K562 (cell line): ENCODE data around the gene OSBPL3. TPM values are rescaled to one million over a fixed set of nuclear protein-coding genes. Genes with fewer than 3 reads are reported as not detected.
A peak's percentile ranks its signal among the peaks of the same experiment; 100 is the strongest.

Source experiments
- ATAC-seq: fragments of 200-7000 bp; cut with Tn5 transposase; 3 replicates; pipeline ENCODE4 v1.9.1; 2020; ENCODE audit warnings: moderate library complexity
- Bru-seq: library from RNA; stranded (reverse); fragments of 400-500 nt; gene quantifications from one replicate; lab custom pipeline; 2021; lab: Mats Ljungman, UMichigan
- BruChase-seq, 2 experiments: library from RNA; stranded (reverse); fragments of 400-500 nt; gene quantifications; one replicate each; lab custom pipeline; 2021; lab: Mats Ljungman, UMichigan
- BruUV-seq: library from RNA; stranded (reverse); fragments of 400-500 nt; replicated peaks from 2 replicates; lab custom pipeline; 2021; lab: Mats Ljungman, UMichigan
- CTCF ChIA-PET: fragments of 300-600 bp; formaldehyde crosslinking; extraction: SDS; loops from one replicate; lab custom pipeline; 2021; ENCODE audit warnings: low intra/inter-chr PET ratio; lab: Yijun Ruan, JAX
- POLR2A ChIA-PET: fragments of 300-600, 350-650 bp; sonication (Branson Sonifier 250); formaldehyde crosslinking; extraction: SDS; loops from one replicate; lab custom pipeline; 2021; ENCODE audit warnings: antibody characterized with exemption, inconsistent platforms; lab: Yijun Ruan, JAX
- DNase-seq, 4 experiments: peaks; one replicate each; pipeline versions ENCODE4 v3.0.0 to v3.0.0-alpha.2; 2011 to 2018; ENCODE audit warnings: low spot score in 3 of 4, mixed read lengths in 3 of 4; ENCODE audit errors: extremely low read depth in 1 of 4
- FAIRE-seq: peaks from 2 replicates; lab custom pipeline; 2011; peaks lifted over from hg19 to GRCh38; lab: Jason Lieb, UNC
- H2AFZ ChIP-seq: 2 replicates; pipeline ENCODE4 v1.6.0; 2011; ENCODE audit warnings: low read depth, low read length, control low read depth, inconsistent platforms
- H3K27ac ChIP-seq: fragments of 200-600 bp; 3 replicates; pipeline ENCODE4 v1.8.0; 2011; ENCODE audit warnings: low read depth, mild to moderate bottlenecking, control low read depth, inconsistent platforms, low read length, moderate library complexity, mixed read lengths; ENCODE audit errors: extremely low read depth
- H3K27me3 ChIP-seq, 2 experiments: fragments of 300-600 bp in 1 of 2; 2 replicates in 1 of 2; 3 replicates in 1 of 2; pipeline versions ENCODE4 v1.6.0 to v1.8.0; 2011; ENCODE audit warnings: inconsistent platforms in 2 of 2, low read length in 2 of 2, mild to moderate bottlenecking in 1 of 2, mixed read lengths in 1 of 2, moderate library complexity in 1 of 2; ENCODE audit not compliant: control insufficient read depth in 2 of 2, insufficient read depth in 2 of 2
- H3K36me3 ChIP-seq: fragments of 300-600 bp; 3 replicates; pipeline ENCODE4 v1.8.0; 2011; ENCODE audit warnings: mild to moderate bottlenecking, low read length, inconsistent platforms; ENCODE audit not compliant: control insufficient read depth, insufficient read depth
- H3K4me1 ChIP-seq, 2 experiments: fragments of 200-600 bp in 1 of 2; replicated peaks in 1 of 2; 2 replicates in 1 of 2; 3 replicates in 1 of 2; pipeline versions ENCODE4 v1.5.1 to v1.8.0; 2011; ENCODE audit warnings: inconsistent platforms in 2 of 2, low read length in 2 of 2, mild to moderate bottlenecking in 1 of 2, mixed read lengths in 1 of 2, moderate library complexity in 1 of 2; ENCODE audit not compliant: control insufficient read depth in 2 of 2, insufficient read depth in 2 of 2
- H3K4me2 ChIP-seq: 2 replicates; pipeline ENCODE4 v1.6.1; 2011; ENCODE audit warnings: low read length, control low read depth, inconsistent platforms, mixed read lengths; ENCODE audit not compliant: insufficient read depth
- H3K4me3 ChIP-seq: fragments of 200-600 bp; sonication (generic), shearing (Covaris generic); 2 replicates; pipeline ENCODE4 v1.5.1; 2016; ENCODE audit warnings: control low read depth, inconsistent platforms
- H3K79me2 ChIP-seq: fragments of 200-600 bp; 3 replicates; pipeline ENCODE4 v1.8.0; 2011; ENCODE audit warnings: low read length, inconsistent platforms; ENCODE audit not compliant: control insufficient read depth, insufficient read depth
- H3K9ac ChIP-seq, 2 experiments: 2 replicates each; pipeline versions ENCODE4 v1.6.0 to v1.6.1; 2011; ENCODE audit warnings: low read depth in 2 of 2, low read length in 2 of 2, control low read depth in 1 of 2, inconsistent platforms in 1 of 2, mild to moderate bottlenecking in 1 of 2, mixed read lengths in 1 of 2; ENCODE audit not compliant: insufficient read depth in 1 of 2
- H3K9me1 ChIP-seq: one replicate; pipeline ENCODE4 v1.6.0; 2011; ENCODE audit warnings: inconsistent platforms, mild to moderate bottlenecking, low read length, moderate library complexity; ENCODE audit not compliant: control insufficient read depth, insufficient read depth
- H3K9me3 ChIP-seq: replicated peaks from 2 replicates; pipeline ENCODE4 v1.5.1; 2011; ENCODE audit warnings: low read depth, low read length, inconsistent platforms; ENCODE audit not compliant: control insufficient read depth, insufficient read depth
- H4K20me1 ChIP-seq: replicated peaks from 2 replicates; pipeline ENCODE4 v1.6.1; 2011; ENCODE audit warnings: low read length, inconsistent platforms, mixed read lengths; ENCODE audit not compliant: control insufficient read depth, insufficient read depth
- ATF7 ChIP-seq: fragments of 450-650 bp; IDR thresholded peaks from 2 replicates; pipeline ENCODE4 v1.7.1; 2014; ENCODE audit warnings: mild to moderate bottlenecking, moderate library complexity
- CCAR2 ChIP-seq: fragments of 200-400 bp; formaldehyde crosslinking; IDR thresholded peaks from 2 replicates; pipeline ENCODE4 v1.6.1; 2017; ENCODE audit warnings: mild to moderate bottlenecking, low read depth, low read length
- ID3 ChIP-seq, 2 experiments: fragments of 250-450 bp in 1 of 2; fragments of 450-650 bp in 1 of 2; sonication (Bioruptor Pico) in 1 of 2; IDR thresholded peaks; 2 replicates each; pipeline versions ENCODE4 v1.6.1 to v1.8.0; 2016 to 2021; ENCODE audit warnings: mild to moderate bottlenecking in 2 of 2, moderate library complexity in 2 of 2, missing compliant biosample characterization in 1 of 2, missing genetic modification characterization in 1 of 2
- MCM3 ChIP-seq: fragments of 450-650 bp; IDR thresholded peaks from 2 replicates; pipeline ENCODE4 v1.6.1; 2016
- POLR2B ChIP-seq: fragments of 450-650 bp; IDR thresholded peaks from 2 replicates; pipeline ENCODE4 v1.6.1; 2018; ENCODE audit warnings: low read depth; ENCODE audit not compliant: partially characterized antibody
- RAD21 ChIP-seq, 2 experiments: fragments of 250-450 bp in 1 of 2; fragments of 450-650 bp in 1 of 2; sonication (Bioruptor Pico) in 1 of 2; formaldehyde crosslinking in 1 of 2; IDR thresholded peaks in 1 of 2; conservative IDR thresholded peaks in 1 of 2; 2 replicates each; pipeline versions ENCODE4 v1.4.0 to v1.8.0; 2020 to 2022; ENCODE audit warnings: mild to moderate bottlenecking in 2 of 2, moderate library complexity in 1 of 2
- ZNF3 ChIP-seq: fragments of 250-450 bp; sonication (Bioruptor Pico); IDR thresholded peaks from 2 replicates; pipeline ENCODE4 v1.5.0; 2021; ENCODE audit warnings: mild to moderate bottlenecking, moderate library complexity
- WGBS: fragments of 100-300 bp; shearing (Covaris generic); methylation state at CpG from one replicate; pipeline ENCODE4 v1.1.6; 2016; ENCODE audit warnings: low coverage, mixed read lengths; ENCODE audit not compliant: insufficient coverage; ENCODE audit errors: missing lambda C conversion rate; 5-methylcytosine and 5-hydroxymethylcytosine counted together
- in situ Hi-C: fragments of 300-500 bp; cut with MboI; formaldehyde crosslinking; loops from 4 replicates; pipeline ENCODE4 v1.15.0; 2018; ENCODE audit warnings: inconsistent platforms, mixed read lengths
- intact Hi-C: fragments of 100-400 bp; cut with micrococcal nuclease; formaldehyde crosslinking; loops from 2 replicates; pipeline ENCODE4 v1.14.2; 2022
- long read RNA-seq, 3 experiments: library from polyadenylated mRNA in 2 of 3; library from RNA in 1 of 3; unstranded in 2 of 3; stranded (forward) in 1 of 3; transcript quantifications; one replicate each; pipeline ENCODE4 v2.0.0, GENCODE V29; 2019 to 2022
- polyA minus RNA-seq, 3 experiments: library from RNA; depleted of rRNA, polyadenylated mRNA; stranded (reverse); fragments of >200 nt; gene quantifications; 2 replicates each; pipeline ENCODE4 v1.2.3, GENCODE V29; 2011
- polyA plus RNA-seq, 8 experiments: library from polyadenylated mRNA; depleted of rRNA in 4 of 8; stranded (reverse) in 5 of 8; unstranded in 3 of 8; fragments of >200 nt; fragmentation: Nextera tagmentation in 2 of 8; fragmentation: Illumina TruSeq in 1 of 8; extraction: Ambion mirVana in 2 of 8; extraction: Trizol in 1 of 8; gene quantifications; 2 replicates each; pipeline versions ENCODE4 v1.2.1 to v1.2.3, GENCODE V29; 2011 to 2014; ENCODE audit warnings: inconsistent platforms in 1 of 8, missing spikeins in 1 of 8
- total RNA-seq, 7 experiments: library from RNA; depleted of rRNA in 6 of 7; stranded (reverse); fragments of >200 nt in 6 of 7; fragmentation: Illumina TruSeq in 2 of 7; extraction: Trizol in 2 of 7; gene quantifications; 2 replicates each; pipeline versions ENCODE4 v1.2.1 to v1.2.3, GENCODE V29; 2011 to 2021; ENCODE audit warnings: low replicate concordance in 1 of 7
- TF ChIP-seq, protein P1 (sequence below): sonication (generic); formaldehyde crosslinking; IDR thresholded peaks from 2 replicates; pipeline ENCODE4 v1.8.1; 2023; ENCODE audit warnings: mild to moderate bottlenecking, missing genetic modification reagents

Gene OSBPL3, protein sequence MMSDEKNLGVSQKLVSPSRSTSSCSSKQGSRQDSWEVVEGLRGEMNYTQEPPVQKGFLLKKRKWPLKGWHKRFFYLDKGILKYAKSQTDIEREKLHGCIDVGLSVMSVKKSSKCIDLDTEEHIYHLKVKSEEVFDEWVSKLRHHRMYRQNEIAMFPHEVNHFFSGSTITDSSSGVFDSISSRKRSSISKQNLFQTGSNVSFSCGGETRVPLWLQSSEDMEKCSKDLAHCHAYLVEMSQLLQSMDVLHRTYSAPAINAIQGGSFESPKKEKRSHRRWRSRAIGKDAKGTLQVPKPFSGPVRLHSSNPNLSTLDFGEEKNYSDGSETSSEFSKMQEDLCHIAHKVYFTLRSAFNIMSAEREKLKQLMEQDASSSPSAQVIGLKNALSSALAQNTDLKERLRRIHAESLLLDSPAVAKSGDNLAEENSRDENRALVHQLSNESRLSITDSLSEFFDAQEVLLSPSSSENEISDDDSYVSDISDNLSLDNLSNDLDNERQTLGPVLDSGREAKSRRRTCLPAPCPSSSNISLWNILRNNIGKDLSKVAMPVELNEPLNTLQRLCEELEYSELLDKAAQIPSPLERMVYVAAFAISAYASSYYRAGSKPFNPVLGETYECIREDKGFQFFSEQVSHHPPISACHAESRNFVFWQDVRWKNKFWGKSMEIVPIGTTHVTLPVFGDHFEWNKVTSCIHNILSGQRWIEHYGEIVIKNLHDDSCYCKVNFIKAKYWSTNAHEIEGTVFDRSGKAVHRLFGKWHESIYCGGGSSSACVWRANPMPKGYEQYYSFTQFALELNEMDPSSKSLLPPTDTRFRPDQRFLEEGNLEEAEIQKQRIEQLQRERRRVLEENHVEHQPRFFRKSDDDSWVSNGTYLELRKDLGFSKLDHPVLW
- total RNA-seq (2011; cell fraction: chromatin; rRNA removed; ENCODE audit: low replicate concordance): 124 and 131 TPM in 2 replicates
- total RNA-seq (2011; cell fraction: nucleolus; rRNA removed): 33.5 and 46.1 TPM in 2 replicates
- 48.8 and 79.4 TPM in 2 replicates for total RNA-seq (2011; cell fraction: nucleoplasm; rRNA removed)
- 16.3 and 22.1 TPM in 2 replicates for total RNA-seq (2014; rRNA removed)
- total RNA-seq (2014; rRNA removed; fragmentation: Illumina TruSeq; extraction: Trizol): 33.4 and 39.0 TPM in 2 replicates
- 25.4 and 26.5 TPM in 2 replicates for total RNA-seq (2015; rRNA removed; fragmentation: Illumina TruSeq; extraction: Trizol)
- total RNA-seq (2021): 35.0 and 37.2 TPM in 2 replicates
- polyA plus RNA-seq (2011; rRNA removed): 23.8 and 34.0 TPM in 2 replicates
- polyA plus RNA-seq (2011; cell fraction: cytosol; rRNA removed): 7.9 and 9.7 TPM in 2 replicates
- 50.5 and 63.2 TPM in 2 replicates for polyA plus RNA-seq (2011; cell fraction: nucleus; rRNA removed)
- 13.1 and 17.7 TPM in 2 replicates for polyA plus RNA-seq (2012)
- 24.9 and 29.9 TPM in 2 replicates for polyA plus RNA-seq (2014; fragmentation: Illumina TruSeq; extraction: Trizol)
- 1 to 10 TPM; 4.8 to 6.8 TPM for polyA plus RNA-seq (2014; fragmentation: Nextera tagmentation; extraction: Ambion mirVana)
- polyA plus RNA-seq (2014; rRNA removed): 20.3 and 21.2 TPM in 2 replicates
- polyA minus RNA-seq (2011; rRNA and poly(A)+ RNA removed): 70.4 and 71.2 TPM in 2 replicates
- polyA minus RNA-seq (2011; cell fraction: cytosol; rRNA and poly(A)+ RNA removed): 20.3 and 33.0 TPM in 2 replicates
- 46.0 and 48.3 TPM in 2 replicates for polyA minus RNA-seq (2011; cell fraction: nucleus; rRNA and poly(A)+ RNA removed)
- Bru-seq, nascent RNA: percentile 81 among the genes with signal in this experiment
- percentile 73 among the genes with signal in this experiment for BruChase-seq, experiment 1, labeled RNA remaining after a 2-hour chase
- percentile 73 among the genes with signal in this experiment for BruChase-seq, experiment 2, labeled RNA remaining after a 6-hour chase
- long read RNA-seq, experiment 1, full-length matches to known transcripts: 22 of 91 reads
- long read RNA-seq, experiment 1, partial matches to known transcripts: 19 of 91 reads
- long read RNA-seq, experiment 1, other reads (novel, unspliced or antisense): 50 of 91 reads
- long read RNA-seq, experiment 2, full-length matches to known transcripts: 2 of 21 reads
- long read RNA-seq, experiment 2, partial matches to known transcripts: 2 of 21 reads
- long read RNA-seq, experiment 2, other reads (novel, unspliced or antisense): 17 of 21 reads
- long read RNA-seq, experiment 3, full-length matches to known transcripts: 3 of 14 reads
- long read RNA-seq, experiment 3, partial matches to known transcripts: 4 of 14 reads
- long read RNA-seq, experiment 3, other reads (novel, unspliced or antisense): 7 of 14 reads

- no peaks in the 10 kb centered on the region for H3K9me3 ChIP-seq
- CTCF ChIA-PET: interaction anchor here (0.5 to 1.8 kb wide), 5 partner anchors 65 to 203 kb away, joined by 3 to 5 read pairs (median 3); no protein-coding TSS in a partner anchor
- H3K4me3 ChIP-seq: peak within 1 kb of the TSS; percentile 85
- H3K79me2 ChIP-seq: peaks cover 49% of the 10 kb centered on the region
- no peaks in the 10 kb centered on the region for H3K9me1 ChIP-seq
- POLR2A ChIA-PET: interaction anchor here (0.6 to 1.5 kb wide), 11 partner anchors 9 to 145 kb away, joined by 3 to 7 read pairs (median 3); partner anchors contain the start of gene CYCS
- H2AFZ ChIP-seq: peak within 1 kb of the TSS; percentile 98
- H3K4me2 ChIP-seq: peak within 1 kb of the TSS; percentile 97
- peak; percentile 77 for FAIRE-seq
- in situ Hi-C loops (no loop called here), intact Hi-C loops (loop anchor here (1.0 to 5.0 kb wide), 2 partner anchors 73 to 160 kb away; no protein-coding TSS in a partner anchor)
- H3K36me3 ChIP-seq: peaks cover 3% of the 10 kb centered on the region; the same call in 1 of the 3 replicates
- peak within 1 kb of the TSS; percentile 78 to 97 for H3K9ac ChIP-seq
- peak; percentile 96 to 99 (median 98) for DNase-seq
- peaks cover 21 to 34% of the 10 kb centered on the region in 2 experiments for H3K4me1 ChIP-seq
- peak; percentile 88 for ATAC-seq
- peak within 1 kb of the TSS; percentile 80 for H3K27ac ChIP-seq
- H4K20me1 ChIP-seq: peaks cover 12% of the 10 kb centered on the region; the same call in 1 of the 2 replicates
- no TSS peak for BruUV-seq
- under 1% methylated on average over 52 of the region's 73 CpGs for WGBS
- no peaks in the 10 kb centered on the region for H3K27me3 ChIP-seq
- TF ChIP-seq, protein P1, sequence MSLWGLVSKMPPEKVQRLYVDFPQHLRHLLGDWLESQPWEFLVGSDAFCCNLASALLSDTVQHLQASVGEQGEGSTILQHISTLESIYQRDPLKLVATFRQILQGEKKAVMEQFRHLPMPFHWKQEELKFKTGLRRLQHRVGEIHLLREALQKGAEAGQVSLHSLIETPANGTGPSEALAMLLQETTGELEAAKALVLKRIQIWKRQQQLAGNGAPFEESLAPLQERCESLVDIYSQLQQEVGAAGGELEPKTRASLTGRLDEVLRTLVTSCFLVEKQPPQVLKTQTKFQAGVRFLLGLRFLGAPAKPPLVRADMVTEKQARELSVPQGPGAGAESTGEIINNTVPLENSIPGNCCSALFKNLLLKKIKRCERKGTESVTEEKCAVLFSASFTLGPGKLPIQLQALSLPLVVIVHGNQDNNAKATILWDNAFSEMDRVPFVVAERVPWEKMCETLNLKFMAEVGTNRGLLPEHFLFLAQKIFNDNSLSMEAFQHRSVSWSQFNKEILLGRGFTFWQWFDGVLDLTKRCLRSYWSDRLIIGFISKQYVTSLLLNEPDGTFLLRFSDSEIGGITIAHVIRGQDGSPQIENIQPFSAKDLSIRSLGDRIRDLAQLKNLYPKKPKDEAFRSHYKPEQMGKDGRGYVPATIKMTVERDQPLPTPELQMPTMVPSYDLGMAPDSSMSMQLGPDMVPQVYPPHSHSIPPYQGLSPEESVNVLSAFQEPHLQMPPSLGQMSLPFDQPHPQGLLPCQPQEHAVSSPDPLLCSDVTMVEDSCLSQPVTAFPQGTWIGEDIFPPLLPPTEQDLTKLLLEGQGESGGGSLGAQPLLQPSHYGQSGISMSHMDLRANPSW (CRISPR knock-in tag): 0 out of 2 replicates have a peak, but pooled peaks have one; percentile 9
- TF ChIP-seq POLR2B: peak; percentile 57
- TF ChIP-seq MCM3: no peak
- peak; percentile 14 to 36; a peak in 2 of 4 replicates for TF ChIP-seq RAD21 (CRISPR knock-in tag; conservative IDR thresholded peaks at IDR 0.05 in 1 of 2, IDR thresholded peaks at IDR 0.05 in 1 of 2)
- peak; percentile 58 for TF ChIP-seq ATF7
- no peak for TF ChIP-seq ID3 (CRISPR knock-in tag; IDR thresholded peaks at IDR 0.05)
- no peak for TF ChIP-seq ID3 (tag; IDR thresholded peaks at IDR 0.05)
- no peak for TF ChIP-seq ZNF3 (CRISPR knock-in tag)
- no peak for TF ChIP-seq CCAR2
Observed at GRCh38 chr7:24979863-24980533, at the start of gene OSBPL3. Gene OSBPL3 (minus strand): TSS chr7:24980178. CDS start chr7:24892472, 87,706 bp downstream.
